ENCODE results near the gene RABAC1. TPM values are rescaled to one million over a fixed set of nuclear protein-coding genes. Genes with fewer than 3 reads are reported as not detected.

Gene RABAC1
- polyA plus RNA-seq, 1 donor (not counting 4 experiments of a cell fraction or from before 2014, with no cell fraction given) = 107 TPM

- no peaks in the 10 kb centered on the region for H3K79me2 ChIP-seq (ENCODE audit: control insufficient read depth, insufficient read depth, low read length)
- H3K27ac ChIP-seq (ENCODE audit: control insufficient read depth, insufficient read depth, low read length) = no peak overlapping the region
- H4K20me1 ChIP-seq (ENCODE audit: control insufficient read depth, extremely low read depth, insufficient read depth, low read length) = no peaks in the 10 kb centered on the region
- no peak overlapping the region for H2AFZ ChIP-seq (ENCODE audit: control insufficient read depth, low read length)
- no peaks in the 10 kb centered on the region for H3K4me1 ChIP-seq (ENCODE audit: control insufficient read depth, extremely low read depth, insufficient read depth, low read length)
- H3K4me3 ChIP-seq (ENCODE audit: control insufficient read depth in 2 of 3, extremely low read depth in 1 of 3, insufficient read depth in 2 of 3, low read depth in 1 of 3, low read length in 3 of 3) = no peak overlapping the region
- TF ChIP-seq, protein P1, sequence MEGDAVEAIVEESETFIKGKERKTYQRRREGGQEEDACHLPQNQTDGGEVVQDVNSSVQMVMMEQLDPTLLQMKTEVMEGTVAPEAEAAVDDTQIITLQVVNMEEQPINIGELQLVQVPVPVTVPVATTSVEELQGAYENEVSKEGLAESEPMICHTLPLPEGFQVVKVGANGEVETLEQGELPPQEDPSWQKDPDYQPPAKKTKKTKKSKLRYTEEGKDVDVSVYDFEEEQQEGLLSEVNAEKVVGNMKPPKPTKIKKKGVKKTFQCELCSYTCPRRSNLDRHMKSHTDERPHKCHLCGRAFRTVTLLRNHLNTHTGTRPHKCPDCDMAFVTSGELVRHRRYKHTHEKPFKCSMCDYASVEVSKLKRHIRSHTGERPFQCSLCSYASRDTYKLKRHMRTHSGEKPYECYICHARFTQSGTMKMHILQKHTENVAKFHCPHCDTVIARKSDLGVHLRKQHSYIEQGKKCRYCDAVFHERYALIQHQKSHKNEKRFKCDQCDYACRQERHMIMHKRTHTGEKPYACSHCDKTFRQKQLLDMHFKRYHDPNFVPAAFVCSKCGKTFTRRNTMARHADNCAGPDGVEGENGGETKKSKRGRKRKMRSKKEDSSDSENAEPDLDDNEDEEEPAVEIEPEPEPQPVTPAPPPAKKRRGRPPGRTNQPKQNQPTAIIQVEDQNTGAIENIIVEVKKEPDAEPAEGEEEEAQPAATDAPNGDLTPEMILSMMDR (optimal IDR thresholded peaks at IDR 0.05 in 1 of 3, IDR thresholded peaks at IDR 0.05 in 1 of 3, conservative IDR thresholded peaks at IDR 0.05 in 1 of 3; ENCODE audit: extremely low read depth in 1 of 3, insufficient read depth in 2 of 3, low read length in 3 of 3) = no peak
- TF ChIP-seq EZH2 (IDR thresholded peaks at IDR 0.05; ENCODE audit: low read length) = no peak
- FAIRE-seq (no peak), DNase-seq (ENCODE audit: low read depth, low spot score) (no peak)
- no peaks in the 10 kb centered on the region for H3K9me1 ChIP-seq (ENCODE audit: control insufficient read depth, extremely low read depth, insufficient read depth, low read length)
- dilution Hi-C loops (cut with MboI; ENCODE audit: extremely low pct_ligation_motif_present, low sequenced_read_pairs) = no loop called here
- no peaks in the 10 kb centered on the region for H3K9me3 ChIP-seq (ENCODE audit: control insufficient read depth, low read depth, low read length)
- H3K4me2 ChIP-seq (ENCODE audit: control insufficient read depth, extremely low read depth, insufficient read depth, low read depth, low read length) = no peak overlapping the region
- H3K27me3 ChIP-seq (ENCODE audit: control insufficient read depth, extremely low read depth, insufficient read depth, low read length) = peaks cover 20% of the 10 kb centered on the region
- H3K36me3 ChIP-seq (ENCODE audit: control insufficient read depth in 2 of 2, extremely low read depth in 1 of 2, insufficient read depth in 2 of 2, low read length in 2 of 2) = no peaks in the 10 kb centered on the region
- no peak overlapping the region for H3K9ac ChIP-seq (ENCODE audit: control insufficient read depth, extremely low read depth, insufficient read depth, low read length)
Observed at GRCh38 chr19:41944336-41944735, 14.8 kb downstream of the RABAC1 start.

DNA sequence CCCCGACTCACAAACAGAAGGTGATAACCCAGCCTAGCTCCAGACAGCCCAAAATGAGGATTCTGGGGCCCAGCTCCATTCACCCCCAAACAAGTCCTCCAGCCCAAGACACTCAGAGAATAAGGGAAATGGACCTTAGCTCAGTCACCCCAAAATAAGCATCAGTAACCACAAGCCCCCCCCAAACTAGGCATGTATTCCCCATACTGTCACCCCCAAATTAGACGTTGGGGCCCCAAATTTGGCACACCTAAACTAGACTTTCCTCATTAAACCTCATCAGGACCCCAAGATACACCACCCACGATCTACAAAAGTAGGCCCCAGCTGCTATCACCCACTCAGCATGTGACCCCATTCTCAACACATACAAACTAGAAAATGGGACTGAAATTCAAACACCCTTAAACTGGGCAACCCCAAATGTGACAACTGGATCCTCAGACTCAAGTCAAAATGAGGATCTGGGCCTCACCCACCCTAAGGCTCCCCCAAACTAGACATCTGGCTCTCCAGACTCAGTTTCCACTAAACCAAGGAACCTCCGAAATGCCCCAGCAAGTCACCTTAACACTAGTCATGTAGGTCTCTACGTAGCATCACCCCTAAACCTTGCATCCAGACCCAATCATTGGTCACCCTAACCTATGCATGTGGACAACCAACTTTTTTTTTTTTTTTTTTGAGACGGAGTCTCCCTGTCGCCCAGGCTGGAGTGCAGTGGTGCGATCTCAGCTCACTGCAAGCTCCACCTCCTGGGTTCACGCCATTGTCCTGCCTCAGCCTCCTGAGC is 17.5 kb downstream of the RABAC1 start:
- no peak for FAIRE-seq
- no peaks in the 10 kb centered on the region for H3K9me1 ChIP-seq (ENCODE audit: control insufficient read depth, extremely low read depth, insufficient read depth, low read length)
- dilution Hi-C loops (cut with MboI; ENCODE audit: extremely low pct_ligation_motif_present, low sequenced_read_pairs) = no loop called here
- peaks cover 33% of the 10 kb centered on the region for H3K27me3 ChIP-seq (ENCODE audit: control insufficient read depth, extremely low read depth, insufficient read depth, low read length)
- no peak overlapping the region for H3K4me3 ChIP-seq (ENCODE audit: control insufficient read depth in 2 of 3, extremely low read depth in 1 of 3, insufficient read depth in 2 of 3, low read depth in 1 of 3, low read length in 3 of 3)
- TF ChIP-seq EZH2 (IDR thresholded peaks at IDR 0.05; ENCODE audit: low read length) = no peak
- TF ChIP-seq, protein P1 (optimal IDR thresholded peaks at IDR 0.05 in 1 of 3, IDR thresholded peaks at IDR 0.05 in 1 of 3, conservative IDR thresholded peaks at IDR 0.05 in 1 of 3; ENCODE audit: extremely low read depth in 1 of 3, insufficient read depth in 2 of 3, low read length in 3 of 3) = no peak
- H3K9ac ChIP-seq (ENCODE audit: control insufficient read depth, extremely low read depth, insufficient read depth, low read length) = no peak overlapping the region
- H3K4me2 ChIP-seq (ENCODE audit: control insufficient read depth, extremely low read depth, insufficient read depth, low read depth, low read length) = no peak overlapping the region
- H3K79me2 ChIP-seq (ENCODE audit: control insufficient read depth, insufficient read depth, low read length) = no peaks in the 10 kb centered on the region
- H3K9me3 ChIP-seq (ENCODE audit: control insufficient read depth, low read depth, low read length) = no peaks in the 10 kb centered on the region
- DNase-seq (ENCODE audit: low read depth, low spot score) = no peak
- H2AFZ ChIP-seq (ENCODE audit: control insufficient read depth, low read length) = no peak overlapping the region
- H3K36me3 ChIP-seq (ENCODE audit: control insufficient read depth in 2 of 2, extremely low read depth in 1 of 2, insufficient read depth in 2 of 2, low read length in 2 of 2) = no peaks in the 10 kb centered on the region
- H3K27ac ChIP-seq (ENCODE audit: control insufficient read depth, insufficient read depth, low read length) = no peak overlapping the region
- H4K20me1 ChIP-seq (ENCODE audit: control insufficient read depth, extremely low read depth, insufficient read depth, low read length) = no peaks in the 10 kb centered on the region
- peaks cover 2% of the 10 kb centered on the region for H3K4me1 ChIP-seq (ENCODE audit: control insufficient read depth, extremely low read depth, insufficient read depth, low read length)

All from keratinocyte (primary cell).